H1 (cell line): Measurements from ENCODE around the gene HLA-DMB.

ENCODE experiments used
- GTF2F1 ChIP-seq: IDR thresholded peaks from 2 replicates; pipeline ENCODE4 v1.6.1; 2012; ENCODE audit warnings: low read depth, low read length, improper control_type of control experiment, borderline replicate concordance
- HDAC2 ChIP-seq, 2 experiments: fragments of 300-600 bp in 1 of 2; sonication (generic) in 1 of 2; IDR thresholded peaks; 2 replicates each; pipeline ENCODE4 v1.6.1; 2011 to 2012; ENCODE audit warnings: low read depth in 2 of 2, low read length in 2 of 2, mild to moderate bottlenecking in 2 of 2, moderate library complexity in 2 of 2, borderline replicate concordance in 1 of 2, inconsistent platforms in 1 of 2
- KDM1A ChIP-seq: fragments of 200-600, 300-600 bp; sonication (generic); IDR thresholded peaks from 2 replicates; pipeline ENCODE4 v1.7.1; 2016; ENCODE audit warnings: mild to moderate bottlenecking, low read length, borderline replicate concordance

DNA sequence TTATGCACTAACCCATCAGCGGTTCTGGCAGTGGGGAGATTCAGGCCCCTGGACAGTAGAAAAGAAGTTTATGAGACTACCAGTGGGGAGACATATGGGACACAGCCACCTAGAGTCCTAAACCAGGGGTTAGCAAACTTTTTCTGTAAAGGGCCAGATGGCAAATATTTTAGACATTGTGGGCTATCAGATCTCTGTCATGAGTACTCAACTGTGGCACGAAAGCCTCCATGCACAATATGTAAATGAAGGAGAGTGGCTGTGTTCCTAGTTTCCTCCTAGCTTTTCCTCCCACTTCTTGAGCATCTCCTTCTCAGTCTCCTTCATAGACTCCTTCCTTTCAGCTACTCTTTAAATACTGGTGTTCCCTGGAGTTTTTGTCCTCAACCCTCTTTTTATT is 15.3 kb upstream of the HLA-DMB start:
- TF ChIP-seq HDAC2 (IDR thresholded peaks at IDR 0.05; ENCODE audit: borderline replicate concordance in 1 of 2, low read depth in 2 of 2, low read length in 2 of 2): no peak
- no peak for TF ChIP-seq KDM1A
- TF ChIP-seq GTF2F1: no peak
